NCI-H1105 (cell line): Measurements from ENCODE around the gene SLC7A6OS.

ENCODE experiments used
- DNase-seq: peaks from one replicate; lab custom pipeline; 2025; lab: John Stamatoyannopoulos, UW

The SLC7A6OS gene

GRCh38 chr16:68253721-68254120 is 57.0 kb downstream of the SLC7A6OS start:
- no peak for DNase-seq

- DNase-seq = no peak
These were observed 58.4 kb downstream of the SLC7A6OS start for GRCh38 chr16:68252383-68252782.

GRCh38 chr16:68251832-68252231 is 58.9 kb downstream of the SLC7A6OS start:
- no peak for DNase-seq

GRCh38 chr16:68250951-68251350 is 59.8 kb downstream of the SLC7A6OS start:
- no peak for DNase-seq

GRCh38 chr16:68249371-68249770 is 61.4 kb downstream of the SLC7A6OS start:
- DNase-seq = no peak
